Measurements from ENCODE around the gene FYB1. TPM values are rescaled to one million over a fixed set of nuclear protein-coding genes. Genes with fewer than 3 reads are reported as not detected.

FYB1 gene
- total RNA-seq, 1 donor from 2014 or later, result 0.55 TPM

GRCh38 chr5:39057734-39058133, 161.6 kb downstream of the FYB1 start:
- H3K27ac Mint-ChIP-seq, result no peak overlapping the region
- H3K27me3 Mint-ChIP-seq, result no peaks in the 10 kb centered on the region

GRCh38 chr5:39055768-39056398, 163.5 kb downstream of the FYB1 start:
- no peak overlapping the region for H3K27ac Mint-ChIP-seq
- ChIA-PET CTCF (no interaction called here), POLR2A (no interaction called here)
- H3K4me3 Mint-ChIP-seq, result no peak overlapping the region
- peaks cover 9% of the 10 kb centered on the region for H3K36me3 Mint-ChIP-seq (ENCODE audit: low read depth)
- ATAC-seq (ENCODE audit: low read depth) (no peak), DNase-seq (no peak)
- no peaks in the 10 kb centered on the region for H3K27me3 Mint-ChIP-seq
- intact Hi-C loops (cut with micrococcal nuclease), result no loop called here
- H3K9me3 Mint-ChIP-seq, result no peaks in the 10 kb centered on the region
- peaks cover 45% of the 10 kb centered on the region for H3K4me1 Mint-ChIP-seq
- no peak for TF ChIP-seq CTCF (IDR thresholded peaks at IDR 0.05)

More at GRCh38 chr5:39057734-39058133, 161.6 kb downstream of the FYB1 start:
- peaks cover 12% of the 10 kb centered on the region for H3K36me3 Mint-ChIP-seq (ENCODE audit: low read depth)
- no peak for TF ChIP-seq CTCF (IDR thresholded peaks at IDR 0.05)
- ChIA-PET POLR2A (no interaction called here), CTCF (no interaction called here)
- DNase-seq (no peak), ATAC-seq (ENCODE audit: low read depth) (no peak)
- no peaks in the 10 kb centered on the region for H3K9me3 Mint-ChIP-seq
- H3K4me1 Mint-ChIP-seq, result peaks cover 50% of the 10 kb centered on the region
- peak overlapping the region; percentile 36 for H3K4me3 Mint-ChIP-seq
- intact Hi-C loops (cut with micrococcal nuclease), result loop anchor here (1.0 to 2.0 kb wide), 2 partner anchors 13 to 17 kb away; partner anchors contain the start of gene RICTOR

Other genes with a start within 250 kb of the FYB1 start
- gene RICTOR, start 145.2 kb downstream of the FYB1 start, total RNA-seq, result 46.4 and 51.8 TPM in 2 replicates
- not detected in 2 replicates for gene C9, start 144.9 kb upstream of the FYB1 start, total RNA-seq
- gene DAB2, start 205.4 kb upstream of the FYB1 start, total RNA-seq, result not detected in 2 replicates